Aorta (tissue), 5 donors: Measurements from ENCODE around the gene TMA7B. TPM values are rescaled to one million over a fixed set of nuclear protein-coding genes. Genes with fewer than 3 reads are reported as not detected.

Experiments used
- ATAC-seq: fragments of 200-7000 bp; cut with Tn5 transposase; one replicate; pipeline ENCODE4 v1.9.1; 2022; ENCODE audit warnings: moderate library complexity; ENCODE audit not compliant: low FRiP score
- DNase-seq, 2 donors: peaks; one replicate each; pipeline ENCODE4 v3.0.0-alpha.2; 2020
- H3K27ac ChIP-seq, 2 donors: one replicate each; pipeline ENCODE4 v1.5.1; 2013; ENCODE audit warnings: low read length in 2 of 2, mild to moderate bottlenecking in 2 of 2, moderate library complexity in 2 of 2, control low read depth in 1 of 2, inconsistent platforms in 1 of 2, low read depth in 1 of 2
- H3K27me3 ChIP-seq, 2 donors: one replicate each; pipeline ENCODE4 v1.6.1; 2013; ENCODE audit warnings: control low read depth in 1 of 2, low read length in 1 of 2, mild to moderate bottlenecking in 1 of 2, moderate library complexity in 1 of 2; ENCODE audit not compliant: insufficient read depth in 2 of 2, control insufficient read depth in 1 of 2
- H3K36me3 ChIP-seq, 2 donors: one replicate each; pipeline ENCODE4 v1.6.1; 2013; ENCODE audit warnings: control low read depth in 1 of 2, low read length in 1 of 2, mild to moderate bottlenecking in 1 of 2; ENCODE audit not compliant: insufficient read depth in 2 of 2, control insufficient read depth in 1 of 2
- H3K4me1 ChIP-seq, 2 donors: one replicate each; pipeline ENCODE4 v1.6.1; 2013; ENCODE audit warnings: low read length in 2 of 2, control low read depth in 1 of 2, mild to moderate bottlenecking in 1 of 2, moderate library complexity in 1 of 2; ENCODE audit not compliant: insufficient read depth in 2 of 2, control insufficient read depth in 1 of 2
- H3K4me3 ChIP-seq, 2 donors: one replicate each; pipeline ENCODE4 v1.5.1; 2013; ENCODE audit warnings: low read length in 2 of 2, control low read depth in 1 of 2, mild to moderate bottlenecking in 1 of 2
- H3K9me3 ChIP-seq: one replicate; pipeline ENCODE4 v1.6.1; 2013; ENCODE audit warnings: mild to moderate bottlenecking, low read length; ENCODE audit not compliant: control insufficient read depth
- WGBS, 2 donors: extraction: QIAGEN DNeasy Blood & Tissue Kit; methylation state at CpG; one replicate each; pipeline ENCODE4 v1.1.7; 2013; 5-methylcytosine and 5-hydroxymethylcytosine counted together
- intact Hi-C, 2 donors: fragments of 100-400 bp; cut with DNase I; formaldehyde crosslinking; loops; one replicate each; pipeline versions ENCODE4 v1.14.2 to v1.15.0; 2022
- polyA plus RNA-seq, 2 donors: library from polyadenylated mRNA; stranded (reverse); fragments of 200-250 nt; gene quantifications; one replicate each; pipeline ENCODE4 v1.2.3, GENCODE V29; 2013
- total RNA-seq, 2 donors: library from RNA; stranded (reverse); fragmentation: NEBNext Ultra II Directional; extraction: Animal tissue kit (Norgen Biotek cat#: 25700); gene quantifications; one replicate each; pipeline ENCODE4 v1.2.1, GENCODE V29; 2021
- donor health status: healthy with polysubstance abuse.
- donor health status: Bipolar disorder and iron deficiency.
- donor health status: DM: no; HTN: no; CAD: no.
- donor health status: DM: no; HTN: no; CAD: no.
- donor health status: DM: yes; HTN: yes; CAD: no.

The TMA7B gene
- total and polyA plus RNA-seq, 4 donors: 0.39 to 0.42 TPM; not detected in 2

DNA sequence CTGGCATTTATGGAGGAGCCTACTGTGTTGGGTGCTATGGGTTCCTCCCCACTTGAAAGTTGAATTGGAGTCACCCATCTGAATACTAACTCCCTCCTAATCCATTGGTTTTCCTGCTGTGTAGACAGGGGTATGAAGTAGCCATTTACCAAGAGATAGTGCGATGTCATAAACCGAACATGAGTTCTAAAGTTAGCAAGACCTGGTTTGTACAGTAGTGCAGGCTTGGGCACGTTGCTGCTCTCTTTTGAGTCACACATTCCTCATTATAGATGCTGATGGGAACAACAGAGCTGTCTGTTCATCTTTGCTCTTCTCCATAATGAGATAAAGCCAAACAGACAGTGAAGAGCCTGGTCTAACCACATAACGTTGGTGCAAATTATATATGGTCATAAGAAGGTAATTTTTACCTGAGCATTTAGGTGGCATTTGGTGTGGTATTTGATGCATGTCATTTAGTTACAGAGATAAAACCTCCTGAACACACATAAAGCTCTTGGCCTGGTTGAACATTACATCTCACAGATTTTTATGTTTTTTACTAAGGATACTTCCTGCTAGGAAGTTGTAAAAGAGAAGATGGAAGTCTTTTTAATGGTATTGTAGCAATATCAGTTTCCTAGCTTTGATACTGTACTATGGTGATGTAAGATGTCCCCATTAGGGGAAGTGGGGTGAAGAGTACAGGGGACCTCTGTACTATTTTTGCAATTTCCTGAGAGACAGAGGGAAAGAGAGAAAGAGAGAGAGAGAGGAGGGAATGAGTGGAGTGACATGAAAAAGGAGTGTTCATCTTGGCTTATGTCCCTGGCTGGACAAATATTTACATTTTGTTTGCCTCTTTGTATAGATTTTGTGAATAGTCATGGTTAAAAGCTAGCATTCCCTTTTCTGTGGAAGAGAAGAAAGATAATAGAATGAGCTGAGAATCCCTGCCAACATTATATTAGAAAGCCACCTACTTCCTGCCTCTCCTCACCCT, 31.4 kb upstream of the TMA7B start:
- H3K36me3 ChIP-seq: no peaks in the 10 kb centered on the region
- intact Hi-C loops: no loop called here
- WGBS, 2 donors: 77 to 81% methylated on average over 4 of the region's 4 CpGs
- no peaks in the 10 kb centered on the region for H3K4me1 ChIP-seq
- ATAC-seq (no peak), DNase-seq (no peak)
- H3K27ac ChIP-seq: no peak overlapping the region
- no peaks in the 10 kb centered on the region for H3K9me3 ChIP-seq
- H3K4me3 ChIP-seq: no peak overlapping the region
- peaks cover 0 to 2% of the 10 kb centered on the region in 2 donors for H3K27me3 ChIP-seq

- intact Hi-C loops: no loop called here
These were observed 28.9 kb upstream of the TMA7B start for GRCh38 chr22:39931251-39931650.

GRCh38 chr22:39932166-39932565, 28.0 kb upstream of the TMA7B start:
- peaks cover 0 to 2% of the 10 kb centered on the region in 2 donors for H3K27me3 ChIP-seq
- no peaks in the 10 kb centered on the region for H3K9me3 ChIP-seq
- H3K4me1 ChIP-seq: no peaks in the 10 kb centered on the region
- intact Hi-C loops: no loop called here
- H3K36me3 ChIP-seq: no peaks in the 10 kb centered on the region
- ATAC-seq (no peak), DNase-seq (no peak)
- 66 to 67% methylated on average over 2 of the region's 2 CpGs for WGBS, 2 donors
- H3K4me3 ChIP-seq: no peak overlapping the region
- H3K27ac ChIP-seq: no peak overlapping the region

More at GRCh38 chr22:39931251-39931650, 28.9 kb upstream of the TMA7B start:
- H3K36me3 ChIP-seq: no peaks in the 10 kb centered on the region
- no peaks in the 10 kb centered on the region for H3K9me3 ChIP-seq
- no peak for ATAC-seq
- no peaks in the 10 kb centered on the region for H3K4me1 ChIP-seq
- WGBS, 2 donors: 59 to 63% methylated on average over 2 of the region's 2 CpGs
- H3K4me3 ChIP-seq: no peak overlapping the region
- H3K27me3 ChIP-seq: peaks cover 0 to 2% of the 10 kb centered on the region in 2 donors
- no peak overlapping the region for H3K27ac ChIP-seq
- DNase-seq: no peak

GRCh38 chr22:39932918-39933649, 27.1 kb upstream of the TMA7B start:
- Histone ChIP-seq H3K4me1 (no peaks in the 10 kb centered on the region), H3K36me3 (no peaks in the 10 kb centered on the region), H3K4me3 (no peak overlapping the region), H3K27ac (no peak overlapping the region), H3K9me3 (no peaks in the 10 kb centered on the region), H3K27me3 (peaks cover 0 to 2% of the 10 kb centered on the region in 2 donors)
- intact Hi-C loops: no loop called here
- ATAC-seq (no peak), DNase-seq (no peak)
- WGBS, 2 donors: 60 to 64% methylated on average over 7 of the region's 7 CpGs

- no peaks in the 10 kb centered on the region for H3K27me3 ChIP-seq
- intact Hi-C loops: no loop called here
- 83 to 86% methylated on average over 8 of the region's 8 CpGs for WGBS, 2 donors
- no peak for DNase-seq
- no peak overlapping the region for H3K27ac ChIP-seq
- H3K36me3 ChIP-seq: no peaks in the 10 kb centered on the region
- H3K4me3 ChIP-seq: no peak overlapping the region
- no peak for ATAC-seq
- no peaks in the 10 kb centered on the region for H3K9me3 ChIP-seq
- H3K4me1 ChIP-seq: no peaks in the 10 kb centered on the region
These were observed 26.5 kb upstream of the TMA7B start for GRCh38 chr22:39933741-39934140.

DNA sequence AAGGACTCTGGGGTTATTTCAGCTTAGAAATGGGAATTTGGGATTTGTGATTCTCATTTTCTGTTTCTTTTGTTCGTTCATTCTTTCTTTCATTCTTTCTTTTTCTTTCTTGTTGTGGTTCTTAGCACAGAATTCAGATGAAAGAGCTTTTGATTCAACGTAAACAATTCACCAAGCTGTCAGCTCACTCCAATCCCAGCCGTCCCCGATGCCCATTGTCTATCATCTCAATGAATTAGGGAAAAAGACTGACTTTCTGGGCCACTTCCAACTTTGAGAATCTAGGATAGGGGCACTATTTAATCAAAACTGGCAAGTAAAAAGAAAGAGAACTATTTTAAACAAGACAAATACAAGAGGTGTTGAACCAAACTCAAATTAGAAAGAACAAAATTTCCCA, 25.1 kb upstream of the TMA7B start:
- Histone ChIP-seq H3K36me3 (no peaks in the 10 kb centered on the region), H3K9me3 (no peaks in the 10 kb centered on the region), H3K27me3 (no peaks in the 10 kb centered on the region), H3K27ac (no peak overlapping the region), H3K4me3 (no peak overlapping the region), H3K4me1 (no peaks in the 10 kb centered on the region)
- ATAC-seq: no peak
- WGBS, 2 donors: 34 to 45% methylated on average over 4 of the region's 4 CpGs
- intact Hi-C loops: no loop called here
- no peak for DNase-seq

DNA sequence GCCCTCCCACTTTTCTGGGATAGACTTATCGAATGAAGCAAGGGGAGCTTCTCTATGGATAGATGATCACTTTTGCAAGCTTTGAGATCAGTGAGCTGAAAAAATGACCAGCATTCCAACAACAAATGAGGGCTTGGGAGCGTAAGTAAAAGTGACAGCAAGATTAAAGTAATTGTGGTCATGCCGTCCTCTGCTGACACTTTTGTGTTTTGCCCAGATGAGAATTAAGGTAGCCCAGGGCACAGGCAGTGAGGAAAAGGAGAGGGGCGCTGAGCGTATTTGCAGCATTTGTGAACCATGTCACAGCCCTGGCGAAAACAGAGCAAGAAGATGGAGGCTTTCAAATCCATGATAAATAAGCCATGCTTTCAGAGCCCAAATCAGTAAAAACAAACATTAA, 24.6 kb upstream of the TMA7B start:
- DNase-seq (no peak), ATAC-seq (no peak)
- H3K4me3 ChIP-seq: no peak overlapping the region
- intact Hi-C loops: no loop called here
- WGBS, 2 donors: 17 to 23% methylated on average over 6 of the region's 6 CpGs
- no peak overlapping the region for H3K27ac ChIP-seq
- H3K9me3 ChIP-seq: no peaks in the 10 kb centered on the region
- H3K4me1 ChIP-seq: no peaks in the 10 kb centered on the region
- no peaks in the 10 kb centered on the region for H3K36me3 ChIP-seq
- H3K27me3 ChIP-seq: no peaks in the 10 kb centered on the region

- intact Hi-C loops: no loop called here
- Histone ChIP-seq H3K36me3 (no peaks in the 10 kb centered on the region), H3K4me3 (no peak overlapping the region), H3K4me1 (no peaks in the 10 kb centered on the region), H3K27ac (no peak overlapping the region), H3K27me3 (no peaks in the 10 kb centered on the region), H3K9me3 (no peaks in the 10 kb centered on the region)
- WGBS, 2 donors: 52 to 58% methylated on average over 6 of the region's 6 CpGs
- DNase-seq (no peak), ATAC-seq (no peak)
These were observed 23.6 kb upstream of the TMA7B start for GRCh38 chr22:39936523-39937145.
